ENCODE results near the gene GNAI2. TPM values are rescaled to one million over a fixed set of nuclear protein-coding genes. Genes with fewer than 3 reads are reported as not detected.
"Not testable (repeated sequence)": the region's sequence is repeated elsewhere in the genome, so short reads cannot be mapped to it uniquely, and the experiment has no call there.

Gene GNAI2
- total RNA-seq, 2 donors from 2014 or later, result 283 to 392 TPM

GRCh38 chr3:50241163-50241562 lies 5.2 kb downstream of the GNAI2 start:
- Mint-ChIP-seq H3K27ac (peak overlapping the region; percentile 99), H3K36me3 (ENCODE audit: low read depth) (peaks cover 70% of the 10 kb centered on the region), H3K27me3 (no peaks in the 10 kb centered on the region), H3K4me1 (peaks cover 37% of the 10 kb centered on the region), H3K4me3 (peak overlapping the region; percentile 99), H3K9me3 (no peaks in the 10 kb centered on the region)
- ATAC-seq (replicated peaks), result no peak

GRCh38 chr3:50241713-50242380 lies 5.8 kb downstream of the GNAI2 start:
- H3K27ac Mint-ChIP-seq, result peak overlapping the region; percentile 99
- ATAC-seq (replicated peaks), result no peak
- no peaks in the 10 kb centered on the region for H3K9me3 Mint-ChIP-seq
- H3K27me3 Mint-ChIP-seq, result no peaks in the 10 kb centered on the region
- peaks cover 42% of the 10 kb centered on the region for H3K4me1 Mint-ChIP-seq
- H3K4me3 Mint-ChIP-seq, result peak overlapping the region; percentile 99
- H3K36me3 Mint-ChIP-seq (ENCODE audit: low read depth), result peaks cover 69% of the 10 kb centered on the region

- Mint-ChIP-seq H3K36me3 (ENCODE audit: low read depth) (peaks cover 67% of the 10 kb centered on the region), H3K4me1 (peaks cover 47% of the 10 kb centered on the region), H3K27me3 (no peaks in the 10 kb centered on the region), H3K9me3 (no peaks in the 10 kb centered on the region), H3K4me3 (peak overlapping the region; percentile 99), H3K27ac (peak overlapping the region; percentile 99)
- no peak for ATAC-seq (replicated peaks)
These were observed 6.4 kb downstream of the GNAI2 start for GRCh38 chr3:50242381-50242770.

- Mint-ChIP-seq H3K4me3 (peak overlapping the region; percentile 99), H3K27me3 (no peaks in the 10 kb centered on the region), H3K9me3 (no peaks in the 10 kb centered on the region), H3K27ac (peak overlapping the region; percentile 99), H3K4me1 (peaks cover 48% of the 10 kb centered on the region), H3K36me3 (ENCODE audit: low read depth) (peaks cover 61% of the 10 kb centered on the region)
- ATAC-seq (replicated peaks), result peak; percentile 29
These were observed 7.0 kb downstream of the GNAI2 start for GRCh38 chr3:50242851-50243542.

- Mint-ChIP-seq H3K4me1 (peaks cover 52% of the 10 kb centered on the region), H3K9me3 (no peaks in the 10 kb centered on the region), H3K27ac (peak overlapping the region; percentile 99), H3K27me3 (no peaks in the 10 kb centered on the region), H3K36me3 (ENCODE audit: low read depth) (peaks cover 59% of the 10 kb centered on the region), H3K4me3 (peak overlapping the region; percentile 99)
- no peak for ATAC-seq (replicated peaks)
These were observed 7.5 kb downstream of the GNAI2 start for GRCh38 chr3:50243543-50243895.

- ATAC-seq (replicated peaks); H3K9me3 Mint-ChIP-seq; H3K27me3 Mint-ChIP-seq: not testable (repeated sequence)
- Mint-ChIP-seq H3K4me3 (peak overlapping the region; percentile 99), H3K4me1 (peaks cover 48% of the 10 kb centered on the region), H3K27ac (peak overlapping the region; percentile 99), H3K36me3 (ENCODE audit: low read depth) (peaks cover 49% of the 10 kb centered on the region)
These were observed 8.8 kb downstream of the GNAI2 start for GRCh38 chr3:50244813-50245212.

GRCh38 chr3:50245251-50245745 lies 9.3 kb downstream of the GNAI2 start:
- peak overlapping the region; percentile 99 for H3K4me3 Mint-ChIP-seq
- peaks cover 48% of the 10 kb centered on the region for H3K36me3 Mint-ChIP-seq (ENCODE audit: low read depth)
- H3K4me1 Mint-ChIP-seq, result peaks cover 48% of the 10 kb centered on the region
- no peaks in the 10 kb centered on the region for H3K27me3 Mint-ChIP-seq
- peak overlapping the region; percentile 99 for H3K27ac Mint-ChIP-seq
- H3K9me3 Mint-ChIP-seq, result no peaks in the 10 kb centered on the region
- no peak for ATAC-seq (replicated peaks)

- Mint-ChIP-seq H3K4me3 (peak overlapping the region; percentile 99), H3K4me1 (peaks cover 52% of the 10 kb centered on the region)
These were observed 10.0 kb downstream of the GNAI2 start for GRCh38 chr3:50245831-50246516.

GRCh38 chr3:50246517-50246954 lies 10.5 kb downstream of the GNAI2 start:
- ATAC-seq (replicated peaks), result peak; percentile 80
- Mint-ChIP-seq H3K36me3 (ENCODE audit: low read depth) (peaks cover 49% of the 10 kb centered on the region), H3K9me3 (no peaks in the 10 kb centered on the region), H3K4me1 (peaks cover 52% of the 10 kb centered on the region), H3K27me3 (no peaks in the 10 kb centered on the region), H3K27ac (peak overlapping the region; percentile 99), H3K4me3 (peak overlapping the region; percentile 99)

More at GRCh38 chr3:50245831-50246516, 10.0 kb downstream of the GNAI2 start:
- Mint-ChIP-seq H3K27me3 (no peaks in the 10 kb centered on the region), H3K9me3 (no peaks in the 10 kb centered on the region), H3K27ac (peak overlapping the region; percentile 99), H3K36me3 (ENCODE audit: low read depth) (peaks cover 48% of the 10 kb centered on the region)
- peak; percentile 76 for ATAC-seq (replicated peaks)

GRCh38 chr3:50248387-50248786 lies 12.4 kb downstream of the GNAI2 start:
- Mint-ChIP-seq H3K4me3 (peak overlapping the region; percentile 34), H3K9me3 (no peaks in the 10 kb centered on the region), H3K27ac (peak overlapping the region; percentile 81), H3K36me3 (ENCODE audit: low read depth) (peaks cover 56% of the 10 kb centered on the region), H3K27me3 (no peaks in the 10 kb centered on the region), H3K4me1 (peaks cover 38% of the 10 kb centered on the region)
- no peak for ATAC-seq (replicated peaks)

- peak overlapping the region; percentile 59 for H3K27ac Mint-ChIP-seq
- no peaks in the 10 kb centered on the region for H3K9me3 Mint-ChIP-seq
- no peak overlapping the region for H3K4me3 Mint-ChIP-seq
- ATAC-seq (replicated peaks), result no peak
- H3K36me3 Mint-ChIP-seq (ENCODE audit: low read depth), result peaks cover 56% of the 10 kb centered on the region
- H3K4me1 Mint-ChIP-seq, result peaks cover 30% of the 10 kb centered on the region
- no peaks in the 10 kb centered on the region for H3K27me3 Mint-ChIP-seq
These were observed 13.5 kb downstream of the GNAI2 start for GRCh38 chr3:50249457-50249856.

GRCh38 chr3:50250514-50250913 lies 14.5 kb downstream of the GNAI2 start:
- no peak for ATAC-seq (replicated peaks)
- Mint-ChIP-seq H3K27ac (peak overlapping the region; percentile 80), H3K27me3 (no peaks in the 10 kb centered on the region), H3K9me3 (no peaks in the 10 kb centered on the region), H3K4me1 (peaks cover 30% of the 10 kb centered on the region), H3K36me3 (ENCODE audit: low read depth) (peaks cover 65% of the 10 kb centered on the region), H3K4me3 (peak overlapping the region; percentile 65)

- peak overlapping the region; percentile 80 for H3K27ac Mint-ChIP-seq
- peaks cover 72% of the 10 kb centered on the region for H3K36me3 Mint-ChIP-seq (ENCODE audit: low read depth)
- ATAC-seq (replicated peaks), result peak; percentile 74
- peak overlapping the region; percentile 65 for H3K4me3 Mint-ChIP-seq
- no peaks in the 10 kb centered on the region for H3K9me3 Mint-ChIP-seq
- peaks cover 30% of the 10 kb centered on the region for H3K4me1 Mint-ChIP-seq
- no peaks in the 10 kb centered on the region for H3K27me3 Mint-ChIP-seq
These were observed 15.2 kb downstream of the GNAI2 start for GRCh38 chr3:50251220-50251619.

- no peaks in the 10 kb centered on the region for H3K9me3 Mint-ChIP-seq
- no peak for ATAC-seq (replicated peaks)
- peaks cover 91% of the 10 kb centered on the region for H3K36me3 Mint-ChIP-seq (ENCODE audit: low read depth)
- peaks cover 14% of the 10 kb centered on the region for H3K4me1 Mint-ChIP-seq
- H3K4me3 Mint-ChIP-seq, result no peak overlapping the region
- H3K27ac Mint-ChIP-seq, result peak overlapping the region; percentile 76
- H3K27me3 Mint-ChIP-seq, result no peaks in the 10 kb centered on the region
These were observed 18.7 kb downstream of the GNAI2 start for GRCh38 chr3:50254577-50255250.

Data from activated T-helper 17 cell treated with anti-CD3 and anti-CD28 coated beads, Interleukin-2, amount 50 U/mL, for 72 hours (primary cell).